Cardiac muscle cell (in vitro differentiated cells and primary cell): ENCODE results near the gene HNRNPUL1. TPM values are rescaled to one million over a fixed set of nuclear protein-coding genes. Genes with fewer than 3 reads are reported as not detected.
A peak's percentile ranks its signal among the peaks of the same experiment; 100 is the strongest.

Experiments
- DNase-seq, 2 donors: peaks; one replicate each; pipeline versions ENCODE4 v3.0.0 to v3.0.0-alpha.2; 2010 to 2017; ENCODE audit warnings: low read depth in 1 of 2, low spot score in 1 of 2
- H3K27ac ChIP-seq: fragments of 200-600 bp; sonication (generic); 2 replicates; pipeline ENCODE4 v1.5.1; 2016
- H3K27me3 ChIP-seq: fragments of 200-600 bp; sonication (generic); 2 replicates; pipeline ENCODE4 v1.6.0; 2016; ENCODE audit warnings: control low read depth
- H3K36me3 ChIP-seq: fragments of 200-600 bp; sonication (generic); 2 replicates; pipeline ENCODE4 v1.5.1; 2016; ENCODE audit warnings: control low read depth
- H3K4me1 ChIP-seq: fragments of 200-600 bp; sonication (generic); 2 replicates; pipeline ENCODE4 v1.8.1; 2017; ENCODE audit warnings: low read depth, mild to moderate bottlenecking, mixed run types
- H3K4me3 ChIP-seq: fragments of 200-600 bp; sonication (generic); 2 replicates; pipeline ENCODE4 v1.5.1; 2016; ENCODE audit warnings: mild to moderate bottlenecking
- H3K9me3 ChIP-seq: fragments of 200-600 bp; sonication (generic); 2 replicates; pipeline ENCODE4 v1.5.1; 2017; ENCODE audit warnings: low read depth, mild to moderate bottlenecking, control low read depth
- polyA plus RNA-seq: library from polyadenylated mRNA; unstranded; fragments of >200 nt; fragmentation: Nextera tagmentation; extraction: Ambion mirVana; gene quantifications from 2 replicates; pipeline ENCODE4 v1.2.1, GENCODE V29; 2016
- total RNA-seq: library from RNA; depleted of rRNA; stranded (reverse); fragments of >200 nt; gene quantifications from 2 replicates; pipeline ENCODE4 v1.2.3, GENCODE V29; 2016
- TF ChIP-seq, protein P1 (sequence below): IDR thresholded peaks from 2 replicates; pipeline ENCODE4 v1.5.1; 2012; ENCODE audit warnings: low read depth, mild to moderate bottlenecking, low read length

Gene HNRNPUL1
- total and polyA plus RNA-seq, 2 experiments from 2014 or later: 148 to 195 TPM

GRCh38 chr19:41269571-41269970 lies 5.4 kb downstream of the HNRNPUL1 start:
- Histone ChIP-seq H3K27me3 (no peaks in the 10 kb centered on the region), H3K36me3 (peaks cover 64% of the 10 kb centered on the region), H3K27ac (no peak overlapping the region), H3K4me3 (no peak overlapping the region), H3K9me3 (no peaks in the 10 kb centered on the region), H3K4me1 (peaks cover 12% of the 10 kb centered on the region)
- DNase-seq: no peak
- TF ChIP-seq, protein P1, sequence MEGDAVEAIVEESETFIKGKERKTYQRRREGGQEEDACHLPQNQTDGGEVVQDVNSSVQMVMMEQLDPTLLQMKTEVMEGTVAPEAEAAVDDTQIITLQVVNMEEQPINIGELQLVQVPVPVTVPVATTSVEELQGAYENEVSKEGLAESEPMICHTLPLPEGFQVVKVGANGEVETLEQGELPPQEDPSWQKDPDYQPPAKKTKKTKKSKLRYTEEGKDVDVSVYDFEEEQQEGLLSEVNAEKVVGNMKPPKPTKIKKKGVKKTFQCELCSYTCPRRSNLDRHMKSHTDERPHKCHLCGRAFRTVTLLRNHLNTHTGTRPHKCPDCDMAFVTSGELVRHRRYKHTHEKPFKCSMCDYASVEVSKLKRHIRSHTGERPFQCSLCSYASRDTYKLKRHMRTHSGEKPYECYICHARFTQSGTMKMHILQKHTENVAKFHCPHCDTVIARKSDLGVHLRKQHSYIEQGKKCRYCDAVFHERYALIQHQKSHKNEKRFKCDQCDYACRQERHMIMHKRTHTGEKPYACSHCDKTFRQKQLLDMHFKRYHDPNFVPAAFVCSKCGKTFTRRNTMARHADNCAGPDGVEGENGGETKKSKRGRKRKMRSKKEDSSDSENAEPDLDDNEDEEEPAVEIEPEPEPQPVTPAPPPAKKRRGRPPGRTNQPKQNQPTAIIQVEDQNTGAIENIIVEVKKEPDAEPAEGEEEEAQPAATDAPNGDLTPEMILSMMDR: no peak

DNA sequence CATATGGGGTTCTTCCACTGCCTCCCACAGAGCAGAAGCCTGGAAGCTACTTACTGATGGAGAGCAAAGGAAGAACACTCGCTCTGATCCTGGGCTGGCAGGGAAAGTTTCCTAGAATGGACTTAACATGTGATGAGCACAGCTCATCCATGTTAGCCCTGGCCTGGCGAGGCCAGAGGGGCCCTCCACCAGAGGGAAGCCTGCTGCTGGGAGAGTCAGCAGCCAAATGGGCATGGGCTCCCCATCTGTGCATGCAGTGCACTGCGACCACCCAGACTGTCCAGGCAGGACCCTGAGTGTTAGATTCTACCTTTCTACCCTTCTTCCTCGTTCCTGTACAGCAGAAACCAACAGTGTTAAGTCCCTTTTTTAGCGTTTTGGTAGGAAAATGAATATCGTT lies 8.9 kb downstream of the HNRNPUL1 start:
- H3K36me3 ChIP-seq: peaks cover 92% of the 10 kb centered on the region
- no peak for DNase-seq
- H3K27ac ChIP-seq: no peak overlapping the region
- H3K27me3 ChIP-seq: no peaks in the 10 kb centered on the region
- TF ChIP-seq, protein P1: no peak
- no peak overlapping the region for H3K4me3 ChIP-seq
- no peaks in the 10 kb centered on the region for H3K4me1 ChIP-seq
- no peaks in the 10 kb centered on the region for H3K9me3 ChIP-seq

- DNase-seq: no peak
- no peaks in the 10 kb centered on the region for H3K4me1 ChIP-seq
- H3K27ac ChIP-seq: peak overlapping the region; percentile 0
- H3K4me3 ChIP-seq: no peak overlapping the region
- TF ChIP-seq, protein P1: no peak
- H3K9me3 ChIP-seq: no peaks in the 10 kb centered on the region
- H3K27me3 ChIP-seq: no peaks in the 10 kb centered on the region
- H3K36me3 ChIP-seq: peaks cover 92% of the 10 kb centered on the region
Observed at GRCh38 chr19:41274802-41275201, 10.6 kb downstream of the HNRNPUL1 start.

- H3K27me3 ChIP-seq: no peaks in the 10 kb centered on the region
- no peak overlapping the region for H3K4me3 ChIP-seq
- peaks cover 88% of the 10 kb centered on the region for H3K36me3 ChIP-seq
- peaks cover 12% of the 10 kb centered on the region for H3K4me1 ChIP-seq
- TF ChIP-seq, protein P1: no peak
- DNase-seq: peak in 1 of 2 donors; percentile 51
- H3K27ac ChIP-seq: no peak overlapping the region
- no peaks in the 10 kb centered on the region for H3K9me3 ChIP-seq
Observed at GRCh38 chr19:41276231-41276630, 12.1 kb downstream of the HNRNPUL1 start.

DNA sequence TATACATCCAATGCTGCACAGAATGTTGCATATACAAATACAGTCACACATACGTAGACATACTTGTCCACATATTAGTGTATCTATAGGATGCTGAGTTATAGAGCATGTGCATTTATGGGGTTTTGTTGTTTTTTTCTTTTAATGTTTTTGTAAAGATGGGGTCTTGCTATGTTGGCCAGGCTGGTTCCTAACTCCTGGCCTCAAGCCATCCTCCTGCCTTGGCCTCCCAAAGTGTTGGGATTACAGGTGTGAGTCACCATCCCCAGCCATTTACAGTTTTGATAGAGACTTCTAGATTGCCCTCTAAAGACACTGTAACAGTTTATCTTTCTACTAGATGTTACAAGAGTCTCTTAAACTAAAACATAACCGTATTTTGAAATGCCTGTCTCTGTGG lies 14.3 kb downstream of the HNRNPUL1 start:
- Histone ChIP-seq H3K27ac (peak overlapping the region; percentile 74), H3K36me3 (peaks cover 84% of the 10 kb centered on the region), H3K27me3 (no peaks in the 10 kb centered on the region), H3K4me3 (no peak overlapping the region), H3K9me3 (no peaks in the 10 kb centered on the region), H3K4me1 (peaks cover 15% of the 10 kb centered on the region)
- no peak for DNase-seq
- TF ChIP-seq, protein P1: no peak
